K562 (cell line): ENCODE data around the gene ENPP6.

Experiments
- CBFA2T3 ChIP-seq: fragments of 450-650 bp; IDR thresholded peaks from 2 replicates; pipeline ENCODE4 v1.6.1; 2017
- PHF20 ChIP-seq: fragments of 450-650 bp; IDR thresholded peaks from 2 replicates; pipeline ENCODE4 v1.6.1; 2018; ENCODE audit not compliant: partially characterized antibody
- RCOR1 ChIP-seq, 2 experiments: IDR thresholded peaks; 2 replicates each; pipeline ENCODE4 v1.6.1; 2012; ENCODE audit warnings: low read depth in 2 of 2, low read length in 2 of 2, borderline replicate concordance in 1 of 2, improper control_type of control experiment in 1 of 2
- USF2 ChIP-seq: sonication (generic); formaldehyde crosslinking; IDR thresholded peaks from 2 replicates; pipeline ENCODE4 v1.5.0; 2020; ENCODE audit warnings: missing genetic modification reagents
- ZNF282 ChIP-seq: sonication (generic); formaldehyde crosslinking; IDR thresholded peaks from 2 replicates; pipeline ENCODE4 v1.8.1; 2023; ENCODE audit warnings: missing genetic modification reagents
- ZNF518B ChIP-seq: fragments of 250-450 bp; sonication (Bioruptor Pico); IDR thresholded peaks from 2 replicates; pipeline ENCODE4 v1.5.0; 2021; ENCODE audit warnings: mild to moderate bottlenecking, moderate library complexity

GRCh38 chr4:184166736-184167135 is 50.9 kb downstream of the ENPP6 start:
- no peak for TF ChIP-seq ZNF282 (CRISPR knock-in tag)
- no peak for TF ChIP-seq CBFA2T3
- TF ChIP-seq RCOR1 (IDR thresholded peaks at IDR 0.05; ENCODE audit: borderline replicate concordance in 1 of 2, low read depth in 2 of 2, low read length in 2 of 2): no peak
- no peak for TF ChIP-seq USF2 (CRISPR knock-in tag)
- TF ChIP-seq PHF20: no peak
- TF ChIP-seq ZNF518B: no peak
